ENCODE measurements around the gene ARL4D. TPM values are rescaled to one million over a fixed set of nuclear protein-coding genes. Genes with fewer than 3 reads are reported as not detected.

ARL4D gene
- total RNA-seq, 2 donors from 2014 or later, result 1.5 to 1.7 TPM

- DNase-seq (ENCODE audit: low spot score) (no peak), ATAC-seq (no peak)
- H3K27me3 Mint-ChIP-seq, result peaks cover 4 to 8% of the 10 kb centered on the region in 2 donors
- H3K4me1 Mint-ChIP-seq (ENCODE audit: low read depth in 2 of 2), result no peaks in the 10 kb centered on the region
- H3K36me3 Mint-ChIP-seq, result no peaks in the 10 kb centered on the region
- H3K4me3 Mint-ChIP-seq, result no peak overlapping the region
- no peaks in the 10 kb centered on the region for H3K9me3 Mint-ChIP-seq
- H3K27ac Mint-ChIP-seq, result no peak overlapping the region
Measured at GRCh38 chr17:43437756-43438155, 39.0 kb downstream of the ARL4D start.

- no peaks in the 10 kb centered on the region for H3K36me3 Mint-ChIP-seq
- no peaks in the 10 kb centered on the region for H3K4me1 Mint-ChIP-seq (ENCODE audit: low read depth in 2 of 2)
- H3K27ac Mint-ChIP-seq, result no peak overlapping the region
- no peaks in the 10 kb centered on the region for H3K9me3 Mint-ChIP-seq
- DNase-seq (ENCODE audit: low spot score), result no peak
- H3K27me3 Mint-ChIP-seq, result peaks cover 4 to 8% of the 10 kb centered on the region in 2 donors
- ATAC-seq, result no peak
- no peak overlapping the region for H3K4me3 Mint-ChIP-seq
Measured at GRCh38 chr17:43438626-43439025, 39.8 kb downstream of the ARL4D start.

- Mint-ChIP-seq H3K9me3 (no peaks in the 10 kb centered on the region), H3K36me3 (no peaks in the 10 kb centered on the region), H3K4me3 (no peak overlapping the region), H3K4me1 (ENCODE audit: low read depth in 2 of 2) (no peaks in the 10 kb centered on the region), H3K27ac (no peak overlapping the region), H3K27me3 (peaks cover 4 to 10% of the 10 kb centered on the region in 2 donors)
- DNase-seq (ENCODE audit: low spot score) (no peak), ATAC-seq (no peak)
Measured at GRCh38 chr17:43439041-43439440, 40.2 kb downstream of the ARL4D start.

- Mint-ChIP-seq H3K9me3 (no peaks in the 10 kb centered on the region), H3K27me3 (peaks cover 6 to 10% of the 10 kb centered on the region in 2 donors), H3K4me1 (ENCODE audit: low read depth in 2 of 2) (no peaks in the 10 kb centered on the region), H3K4me3 (no peak overlapping the region), H3K36me3 (no peaks in the 10 kb centered on the region), H3K27ac (no peak overlapping the region)
- ATAC-seq, result no peak
- DNase-seq (ENCODE audit: low spot score), result no peak
Measured at GRCh38 chr17:43442711-43443110, 43.9 kb downstream of the ARL4D start.

GRCh38 chr17:43443381-43443780, 44.6 kb downstream of the ARL4D start:
- no peaks in the 10 kb centered on the region for H3K9me3 Mint-ChIP-seq
- DNase-seq (ENCODE audit: low spot score) (no peak), ATAC-seq (no peak)
- H3K36me3 Mint-ChIP-seq, result no peaks in the 10 kb centered on the region
- no peaks in the 10 kb centered on the region for H3K4me1 Mint-ChIP-seq (ENCODE audit: low read depth in 2 of 2)
- H3K27ac Mint-ChIP-seq, result no peak overlapping the region
- peaks cover 9 to 10% of the 10 kb centered on the region in 2 donors for H3K27me3 Mint-ChIP-seq
- H3K4me3 Mint-ChIP-seq, result no peak overlapping the region

- no peaks in the 10 kb centered on the region for H3K4me1 Mint-ChIP-seq (ENCODE audit: low read depth in 2 of 2)
- no peak overlapping the region for H3K27ac Mint-ChIP-seq
- H3K4me3 Mint-ChIP-seq, result no peak overlapping the region
- ATAC-seq, result no peak
- peaks cover 9 to 10% of the 10 kb centered on the region in 2 donors for H3K27me3 Mint-ChIP-seq
- no peak for DNase-seq (ENCODE audit: low spot score)
- H3K36me3 Mint-ChIP-seq, result no peaks in the 10 kb centered on the region
- no peaks in the 10 kb centered on the region for H3K9me3 Mint-ChIP-seq
Measured at GRCh38 chr17:43444223-43445008, 45.6 kb downstream of the ARL4D start.

GRCh38 chr17:43445009-43445589, 46.3 kb downstream of the ARL4D start:
- Mint-ChIP-seq H3K27me3 (peaks cover 9 to 10% of the 10 kb centered on the region in 2 donors), H3K36me3 (no peaks in the 10 kb centered on the region), H3K27ac (no peak overlapping the region), H3K4me1 (ENCODE audit: low read depth in 2 of 2) (no peaks in the 10 kb centered on the region), H3K9me3 (no peaks in the 10 kb centered on the region), H3K4me3 (no peak overlapping the region)
- DNase-seq (ENCODE audit: low spot score) (no peak), ATAC-seq (no peak)

- no peak for ATAC-seq
- H3K36me3 Mint-ChIP-seq, result no peaks in the 10 kb centered on the region
Measured at GRCh38 chr17:43446773-43447172, 48.0 kb downstream of the ARL4D start.

GRCh38 chr17:43448720-43449469, 50.1 kb downstream of the ARL4D start:
- H3K36me3 Mint-ChIP-seq, result no peaks in the 10 kb centered on the region
- no peaks in the 10 kb centered on the region for H3K4me1 Mint-ChIP-seq (ENCODE audit: low read depth in 2 of 2)
- DNase-seq (ENCODE audit: low spot score) (no peak), ATAC-seq (no peak)
- no peaks in the 10 kb centered on the region for H3K9me3 Mint-ChIP-seq
- H3K4me3 Mint-ChIP-seq, result no peak overlapping the region
- peaks cover 9% of the 10 kb centered on the region in 2 donors for H3K27me3 Mint-ChIP-seq
- no peak overlapping the region for H3K27ac Mint-ChIP-seq

More at GRCh38 chr17:43446773-43447172, 48.0 kb downstream of the ARL4D start:
- Mint-ChIP-seq H3K27ac (no peak overlapping the region), H3K9me3 (no peaks in the 10 kb centered on the region), H3K27me3 (peaks cover 9 to 10% of the 10 kb centered on the region in 2 donors), H3K4me1 (ENCODE audit: low read depth in 2 of 2) (no peaks in the 10 kb centered on the region), H3K4me3 (no peak overlapping the region)
- DNase-seq (ENCODE audit: low spot score), result no peak

- DNase-seq (ENCODE audit: low spot score), result no peak
- H3K4me3 Mint-ChIP-seq, result no peak overlapping the region
- no peaks in the 10 kb centered on the region for H3K9me3 Mint-ChIP-seq
- H3K27ac Mint-ChIP-seq, result no peak overlapping the region
- H3K4me1 Mint-ChIP-seq (ENCODE audit: low read depth in 2 of 2), result no peaks in the 10 kb centered on the region
- H3K27me3 Mint-ChIP-seq, result peaks cover 1 to 5% of the 10 kb centered on the region in 2 donors
- H3K36me3 Mint-ChIP-seq, result no peaks in the 10 kb centered on the region
- ATAC-seq, result no peak
Measured at GRCh38 chr17:43449470-43450248, 50.9 kb downstream of the ARL4D start.

Other genes with a start within 250 kb of the ARL4D start
- gene NBR1, start 227.8 kb upstream of the ARL4D start, total RNA-seq, result 10 to 100 TPM; 33.1 to 58.3 TPM
- 10 to 100 TPM; 18.2 to 31.5 TPM for gene TMEM106A, start 187.1 kb upstream of the ARL4D start, total RNA-seq
- gene CCDC200, start 170.4 kb upstream of the ARL4D start, total RNA-seq, result not detected
- gene RNU2-1, start 165.0 kb upstream of the ARL4D start, total RNA-seq, result 1,000 to 10,000 TPM; 3,257 to 3,900 TPM
- 10 to 100 TPM; 51.8 to 54.2 TPM for gene DHX8, start 85.0 kb downstream of the ARL4D start, total RNA-seq
- gene ETV4, start 147.3 kb downstream of the ARL4D start, total RNA-seq, result 1 to 10 TPM; 1.4 to 2.1 TPM